GM23338 (cell line): ENCODE measurements around the gene GNAT1. TPM values are rescaled to one million over a fixed set of nuclear protein-coding genes. Genes with fewer than 3 reads are reported as not detected.

ENCODE experiments used
- microRNA counts: library from miRNA; unstranded; fragments of <30 nt; microRNA quantifications from one replicate; lab custom pipeline; 2017
- microRNA-seq: library from miRNA; unstranded; fragments of <30 nt; microRNA quantifications from one replicate; pipeline ENCODE4, GENCODE V29; 2017
- polyA plus RNA-seq: library from polyadenylated mRNA; unstranded; fragments of >200 nt; fragmentation: Nextera tagmentation; extraction: Ambion mirVana; gene quantifications from 2 replicates; pipeline ENCODE4 v1.2.1, GENCODE V29; 2016
- small RNA-seq: library from RNA; depleted of rRNA; stranded (forward); fragments of <200 nt; gene quantifications from one replicate; pipeline ENCODE3, GENCODE V24; 2014; ENCODE audit warnings: low replicate concordance
- total RNA-seq: library from RNA; depleted of rRNA; stranded (reverse); fragments of >200 nt; shearing (Covaris generic); gene quantifications from 2 replicates; pipeline ENCODE4 v1.2.3, GENCODE V29; 2014; rRNA removed

The GNAT1 gene
- total and polyA plus RNA-seq, 2 experiments from 2014 or later: not detected

MicroRNA genes within 50 kb of the gene (microRNA counts, 767-probe panel; counts per million panel counts)
- microRNA hsa-miR-566 (lab: Ali Mortazavi, UCI): not detected

Small RNA genes within 50 kb of the gene (microRNA-seq; reads per million reads assigned to microRNA genes)
- gene MIR566 (not detected), gene MIR5787 (not detected)

Small RNA genes within 50 kb of the gene (small RNA-seq; reads per million reads assigned to genes)
- gene MIR566 (not detected), gene MIR5787 (not detected)

Other genes starting within 250 kb of the GNAT1 start
- gene RBM5, start 102.7 kb upstream of the GNAT1 start, total RNA-seq: 111 and 130 TPM in 2 replicates
- 31.8 and 44.9 TPM in 2 replicates for gene RBM5, start 102.7 kb upstream of the GNAT1 start, polyA plus RNA-seq
- gene SEMA3F, start 36.3 kb upstream of the GNAT1 start, total RNA-seq: 32.6 and 67.6 TPM in 2 replicates
- 2.3 and 2.8 TPM in 2 replicates for gene SEMA3F, start 36.3 kb upstream of the GNAT1 start, polyA plus RNA-seq
- 0.28 and 3.0 TPM in 2 replicates for gene SLC38A3, start 13.7 kb downstream of the GNAT1 start, total RNA-seq
- 0.68 and 1.3 TPM in 2 replicates for gene SLC38A3, start 13.7 kb downstream of the GNAT1 start, polyA plus RNA-seq
- 132 and 153 TPM in 2 replicates for gene GNAI2, start 44.6 kb downstream of the GNAT1 start, total RNA-seq
- 138 and 140 TPM in 2 replicates for gene GNAI2, start 44.6 kb downstream of the GNAT1 start, polyA plus RNA-seq
- gene SEMA3B, start 77.5 kb downstream of the GNAT1 start, total RNA-seq: 2.4 and 8.0 TPM in 2 replicates
- 3.0 and 3.3 TPM in 2 replicates for gene SEMA3B, start 77.5 kb downstream of the GNAT1 start, polyA plus RNA-seq
- gene LSMEM2, start 87.5 kb downstream of the GNAT1 start, total RNA-seq: 0.59 and 1.5 TPM in 2 replicates
- gene LSMEM2, start 87.5 kb downstream of the GNAT1 start, polyA plus RNA-seq: 0.86 and 1.5 TPM in 2 replicates
- gene IFRD2, start 100.8 kb downstream of the GNAT1 start, total RNA-seq: 91.5 and 92.4 TPM in 2 replicates
- 80.8 and 89.7 TPM in 2 replicates for gene IFRD2, start 100.8 kb downstream of the GNAT1 start, polyA plus RNA-seq
- gene HYAL3, start 107.8 kb downstream of the GNAT1 start, total RNA-seq: 2.5 and 7.1 TPM in 2 replicates
- 2.4 and 3.7 TPM in 2 replicates for gene HYAL3, start 107.8 kb downstream of the GNAT1 start, polyA plus RNA-seq
- 11.3 and 16.7 TPM in 2 replicates for gene NAA80, start 107.8 kb downstream of the GNAT1 start, total RNA-seq
- 11.2 and 12.1 TPM in 2 replicates for gene NAA80, start 107.8 kb downstream of the GNAT1 start, polyA plus RNA-seq
- gene HYAL1, start 112.0 kb downstream of the GNAT1 start, total RNA-seq: 2.8 and 5.0 TPM in 2 replicates
- gene HYAL1, start 112.0 kb downstream of the GNAT1 start, polyA plus RNA-seq: 1.7 and 2.1 TPM in 2 replicates
- 74.3 and 77.8 TPM in 2 replicates for gene HYAL2, start 131.1 kb downstream of the GNAT1 start, total RNA-seq
- 28.9 and 30.0 TPM in 2 replicates for gene HYAL2, start 131.1 kb downstream of the GNAT1 start, polyA plus RNA-seq
- gene TUSC2, start 136.6 kb downstream of the GNAT1 start, total RNA-seq: 32.2 and 41.6 TPM in 2 replicates
- gene TUSC2, start 136.6 kb downstream of the GNAT1 start, polyA plus RNA-seq: 71.0 and 81.5 TPM in 2 replicates
- gene RASSF1, start 149.2 kb downstream of the GNAT1 start, total RNA-seq: 12.8 and 15.7 TPM in 2 replicates
- 9.6 TPM in 2 replicates for gene RASSF1, start 149.2 kb downstream of the GNAT1 start, polyA plus RNA-seq
- 0.31 TPM in 2 replicates for gene ZMYND10, start 154.1 kb downstream of the GNAT1 start, total RNA-seq
- 0.24 and 0.29 TPM in 2 replicates for gene ZMYND10, start 154.1 kb downstream of the GNAT1 start, polyA plus RNA-seq
- gene NPRL2, start 159.2 kb downstream of the GNAT1 start, total RNA-seq: 22.3 and 35.6 TPM in 2 replicates
- gene NPRL2, start 159.2 kb downstream of the GNAT1 start, polyA plus RNA-seq: 27.7 and 31.7 TPM in 2 replicates
- gene CYB561D2, start 159.3 kb downstream of the GNAT1 start, total RNA-seq: 11.5 and 18.2 TPM in 2 replicates
- gene CYB561D2, start 159.3 kb downstream of the GNAT1 start, polyA plus RNA-seq: 10.0 and 10.1 TPM in 2 replicates
- gene TMEM115, start 167.9 kb downstream of the GNAT1 start, total RNA-seq: 41.9 and 49.2 TPM in 2 replicates
- 17.8 and 19.3 TPM in 2 replicates for gene TMEM115, start 167.9 kb downstream of the GNAT1 start, polyA plus RNA-seq